Lung (tissue), 12 donors: Measurements from ENCODE around the gene ZFAND2B. TPM values are rescaled to one million over a fixed set of nuclear protein-coding genes. Genes with fewer than 3 reads are reported as not detected.
A peak's percentile ranks its signal among the peaks of the same experiment; 100 is the strongest.

Source experiments
- ATAC-seq: fragments of 200-7000 bp; cut with Tn5 transposase; one replicate; pipeline ENCODE4 v1.9.1; 2020; ENCODE audit warnings: moderate number of reproducible peaks; ENCODE audit not compliant: insufficient read depth, low FRiP score
- DNase-seq, 3 donors: peaks; one replicate each; pipeline ENCODE4 v3.0.0-alpha.2; 2013 to 2017
- H3K27ac ChIP-seq, 2 donors: one replicate each; pipeline ENCODE4 v1.5.1; 2013; ENCODE audit warnings: mild to moderate bottlenecking in 2 of 2, moderate library complexity in 2 of 2, control low read depth in 1 of 2, inconsistent platforms in 1 of 2, low read depth in 1 of 2, low read length in 1 of 2
- H3K27me3 ChIP-seq, 3 donors: one replicate each; pipeline ENCODE4 v1.5.1; 2013; ENCODE audit warnings: low read length in 2 of 3; ENCODE audit not compliant: control insufficient read depth in 3 of 3, insufficient read depth in 3 of 3
- H3K36me3 ChIP-seq, 4 donors: one replicate each; pipeline ENCODE4 v1.5.1; 2013; ENCODE audit warnings: low read length in 4 of 4, mild to moderate bottlenecking in 1 of 4, moderate library complexity in 1 of 4; ENCODE audit not compliant: control insufficient read depth in 4 of 4, insufficient read depth in 4 of 4
- H3K4me1 ChIP-seq, 5 donors: one replicate each; pipeline ENCODE4 v1.5.1; 2013; ENCODE audit warnings: low read length in 5 of 5, mild to moderate bottlenecking in 2 of 5, moderate library complexity in 1 of 5; ENCODE audit not compliant: control insufficient read depth in 5 of 5, insufficient read depth in 5 of 5
- H3K4me3 ChIP-seq: one replicate; pipeline ENCODE4 v1.5.1; 2013; ENCODE audit warnings: mild to moderate bottlenecking, control low read depth, moderate library complexity
- H3K9ac ChIP-seq, 2 donors: one replicate each; pipeline ENCODE4 v1.5.1; 2013; ENCODE audit warnings: low read length in 2 of 2, control low read depth in 1 of 2; ENCODE audit not compliant: insufficient read depth in 1 of 2
- H3K9me3 ChIP-seq, 4 donors: one replicate each; pipeline ENCODE4 v1.5.1; 2013; ENCODE audit warnings: low read length in 3 of 4, mild to moderate bottlenecking in 1 of 4, moderate library complexity in 1 of 4; ENCODE audit not compliant: control insufficient read depth in 4 of 4, insufficient read depth in 3 of 4
- CTCF ChIP-seq: IDR thresholded peaks from 2 replicates; pipeline ENCODE4 v1.5.1; 2012; ENCODE audit warnings: mild to moderate bottlenecking; ENCODE audit errors: control extremely low read depth, extremely low read depth
- whole genome bisulfite sequencing, 2 donors: extraction: QIAGEN DNeasy Blood & Tissue Kit; methylation state at CpG; one replicate each; pipeline ENCODE4 v1.1.7; 2013; 5-methylcytosine and 5-hydroxymethylcytosine counted together
- polyA plus RNA-seq, 2 donors: library from polyadenylated mRNA; stranded (reverse); fragments of 200-250 nt; gene quantifications; one replicate each; pipeline ENCODE4 v1.2.1, GENCODE V29; 2013
- total RNA-seq, 2 donors: library from RNA; depleted of rRNA in 1 of 2; stranded (reverse); fragments of >200 nt in 1 of 2; gene quantifications; one replicate each; pipeline ENCODE4 v1.2.1, GENCODE V29; 2014 to 2021
- donor health status: control.
- donor health status: control.
- donor health status: Bipolar disorder and iron deficiency.
- donor health status: healthy.
- donor health status: DM: yes; HTN: yes; CAD: no.

The ZFAND2B gene
- total and polyA plus RNA-seq, 4 donors = 28.2 to 45.1 (median 39.6) TPM

DNA sequence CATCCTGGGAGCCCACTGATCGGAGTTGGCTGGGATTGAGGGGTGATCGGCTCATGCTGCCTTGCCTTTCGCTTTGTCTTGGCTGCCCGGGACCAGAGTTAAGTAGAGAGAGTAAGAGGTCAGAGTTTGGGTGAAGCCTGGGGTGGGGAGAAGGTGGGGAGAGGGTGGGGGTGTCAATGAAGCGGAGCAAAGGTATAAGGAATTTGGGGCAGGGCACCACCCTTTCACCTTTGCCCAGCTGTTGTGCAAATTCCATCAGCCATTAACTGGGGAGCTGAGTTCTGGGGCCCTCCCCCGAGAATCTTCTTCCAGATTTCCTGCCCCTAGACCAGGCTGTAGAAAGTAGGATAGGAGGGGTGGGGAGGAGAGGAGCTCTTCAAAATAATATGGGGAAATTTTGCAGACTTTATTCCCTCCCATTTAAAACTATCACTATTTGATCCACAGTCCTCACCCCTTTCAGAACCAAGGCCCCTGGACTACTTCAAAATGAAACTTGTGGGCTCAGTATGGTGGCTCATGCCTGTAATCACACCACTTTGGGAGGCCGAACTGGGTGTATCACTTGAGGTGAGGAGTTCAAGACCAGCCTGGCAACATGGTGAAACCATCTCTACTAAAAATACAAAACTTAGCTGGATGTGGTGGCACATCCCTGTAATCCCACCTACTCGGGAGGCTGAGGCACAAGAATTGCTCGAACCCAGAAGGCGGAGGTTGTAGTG, 36.5 kb upstream of the ZFAND2B start, which contains the start of gene SLC23A3:
SLC23A3 (minus strand) TSS at position 100 of the 725 bp plus-strand sequence; CDS start at position 55, 45 bp downstream.
- Histone ChIP-seq H3K9ac (no peak within 1 kb of the TSS), H3K4me3 (no peak within 1 kb of the TSS), H3K27ac (no peak within 1 kb of the TSS), H3K9me3 (no peaks in the 10 kb centered on the region), H3K4me1 (peaks cover 0 to 2% (median 0%) of the 10 kb centered on the region in 5 donors), H3K36me3 (peaks cover 2 to 25% (median 11%) of the 10 kb centered on the region in 4 donors), H3K27me3 (no peaks in the 10 kb centered on the region)
- 91 to 95% methylated on average over 10 of the region's 10 CpGs for WGBS, 2 donors
- TF ChIP-seq CTCF = no peak
- ATAC-seq = no peak
- DNase-seq = no peak

DNA sequence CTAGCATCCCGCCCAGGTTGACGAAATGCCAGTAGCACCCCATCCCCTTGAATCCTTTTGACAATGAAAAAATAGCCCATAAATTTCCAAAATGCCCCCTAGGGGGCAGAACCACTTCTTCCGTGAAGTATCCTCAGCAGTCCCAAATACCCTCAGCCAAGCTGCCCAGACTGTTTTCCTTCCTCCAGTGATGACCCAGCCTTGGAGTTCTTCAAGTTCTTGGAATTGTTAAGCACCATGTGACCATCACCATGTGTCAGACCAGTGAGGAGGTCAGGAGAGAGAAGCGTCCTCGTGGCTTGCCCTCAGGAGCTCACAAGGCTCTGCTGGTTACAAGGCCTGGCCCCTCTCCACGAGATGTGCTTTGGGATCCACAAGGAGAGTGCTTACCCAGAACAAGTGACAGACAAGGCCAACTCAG, 35.3 kb upstream of the ZFAND2B start:
- Histone ChIP-seq H3K9ac (no peak overlapping the region), H3K9me3 (no peaks in the 10 kb centered on the region), H3K36me3 (peaks cover 2 to 25% (median 11%) of the 10 kb centered on the region in 4 donors), H3K27me3 (no peaks in the 10 kb centered on the region), H3K27ac (peak overlapping the region in 1 of 2 donors; percentile 78), H3K4me3 (no peak overlapping the region), H3K4me1 (peaks cover 0 to 7% (median 2%) of the 10 kb centered on the region in 5 donors)
- WGBS, 2 donors = 39 to 49% methylated on average over 6 of the region's 6 CpGs
- peak; percentile 42 for TF ChIP-seq CTCF
- DNase-seq (peak; percentile 50 to 63 (median 54)), ATAC-seq (peak; percentile 57)

- Histone ChIP-seq H3K9ac (no peak overlapping the region), H3K36me3 (peaks cover 2 to 25% (median 11%) of the 10 kb centered on the region in 4 donors), H3K9me3 (no peaks in the 10 kb centered on the region), H3K4me1 (peaks cover 0 to 11% (median 2%) of the 10 kb centered on the region in 5 donors), H3K4me3 (no peak overlapping the region), H3K27me3 (no peaks in the 10 kb centered on the region), H3K27ac (peak overlapping the region in 1 of 2 donors; percentile 20)
- DNase-seq = no peak
- TF ChIP-seq CTCF = no peak
- WGBS, 2 donors = 85 to 90% methylated on average over 16 of the region's 16 CpGs
- no peak for ATAC-seq
These were observed 34.1 kb upstream of the ZFAND2B start for GRCh38 chr2:219172231-219173154.
